HepG2 (cell line): Measurements from ENCODE around the gene PDZD8. TPM values are rescaled to one million over a fixed set of nuclear protein-coding genes. Genes with fewer than 3 reads are reported as not detected.

Source experiments
- BORCS8-MEF2B ChIP-seq: sonication (generic); formaldehyde crosslinking; IDR thresholded peaks from 2 replicates; pipeline ENCODE4 v1.8.0; 2022; ENCODE audit warnings: mild to moderate bottlenecking, missing genetic modification reagents
- DDIT3 ChIP-seq: sonication (generic); formaldehyde crosslinking; IDR thresholded peaks from 2 replicates; pipeline ENCODE4 v1.4.0; 2020; ENCODE audit warnings: mild to moderate bottlenecking, missing genetic modification reagents
- EED ChIP-seq: sonication (generic); formaldehyde crosslinking; IDR thresholded peaks from 2 replicates; pipeline ENCODE4 v1.5.0; 2020; ENCODE audit warnings: mild to moderate bottlenecking, missing genetic modification reagents
- KAT7 ChIP-seq: IDR thresholded peaks from 2 replicates; pipeline ENCODE4 v1.6.1; 2018; ENCODE audit warnings: borderline replicate concordance, missing compliant biosample characterization
- KAT8 ChIP-seq: IDR thresholded peaks from 2 replicates; pipeline ENCODE4 v1.6.1; 2016; ENCODE audit warnings: missing genetic modification reagents, missing compliant biosample characterization
- PBX2 ChIP-seq: IDR thresholded peaks from 2 replicates; pipeline ENCODE4 v1.6.1; 2016; ENCODE audit warnings: control low read depth
- RBM22 ChIP-seq: fragments of 200-400 bp; formaldehyde crosslinking; optimal IDR thresholded peaks from 2 replicates; pipeline ENCODE3; 2017; ENCODE audit warnings: mild to moderate bottlenecking, low read length, moderate library complexity
- U2AF1 ChIP-seq: fragments of 200-400 bp; formaldehyde crosslinking; optimal IDR thresholded peaks from 2 replicates; pipeline ENCODE3; 2017; ENCODE audit warnings: mild to moderate bottlenecking, low read depth, low read length
- YEATS4 ChIP-seq: sonication (generic); formaldehyde crosslinking; IDR thresholded peaks from 2 replicates; pipeline ENCODE4 v1.4.0; 2020; ENCODE audit warnings: missing genetic modification reagents, borderline replicate concordance
- ZNF382 ChIP-seq: sonication (generic); formaldehyde crosslinking; IDR thresholded peaks from 2 replicates; pipeline ENCODE4 v1.5.0; 2020; ENCODE audit warnings: missing genetic modification reagents, mild to moderate bottlenecking, borderline replicate concordance
- ZNF407 ChIP-seq: sonication (generic); formaldehyde crosslinking; IDR thresholded peaks from one replicate; pipeline ENCODE4 v1.5.1; 2020; ENCODE audit warnings: mild to moderate bottlenecking, missing genetic modification reagents; ENCODE audit errors: not compliant biosample characterization
- ZNF687 ChIP-seq: sonication (generic); formaldehyde crosslinking; IDR thresholded peaks from 2 replicates; pipeline ENCODE4 v1.5.1; 2020; ENCODE audit warnings: mild to moderate bottlenecking, missing genetic modification reagents, moderate library complexity
- polyA plus RNA-seq, 8 experiments: library from polyadenylated mRNA; depleted of rRNA in 3 of 8; stranded (reverse) in 7 of 8; unstranded in 1 of 8; fragments of >200 nt; fragmentation: Illumina TruSeq in 4 of 8; extraction: Trizol in 4 of 8; gene quantifications; 2 replicates each; pipeline versions ENCODE4 v1.2.1 to v1.2.3, GENCODE V29; 2011 to 2016; ENCODE audit warnings: low read depth in 4 of 8, missing spikeins in 1 of 8, mixed read lengths in 1 of 8; ENCODE audit not compliant: insufficient read depth in 1 of 8
- total RNA-seq, 5 experiments: library from RNA; depleted of rRNA; stranded (reverse); fragments of >200 nt; fragmentation: Illumina TruSeq; extraction: Trizol; gene quantifications; 2 replicates each; pipeline ENCODE4 v1.2.3, GENCODE V29; 2016; ENCODE audit warnings: low read depth in 1 of 5
- TF ChIP-seq, protein P1 (sequence below): IDR thresholded peaks from 2 replicates; pipeline ENCODE4 v1.6.1; 2016; ENCODE audit warnings: missing compliant biosample characterization, missing genetic modification reagents, borderline replicate concordance

Gene PDZD8
- total and polyA plus RNA-seq, 2 of the 13 experiments (the other 11 are each of a cell fraction or from before 2014, with no cell fraction given), result 11.2 to 32.0 TPM

DNA sequence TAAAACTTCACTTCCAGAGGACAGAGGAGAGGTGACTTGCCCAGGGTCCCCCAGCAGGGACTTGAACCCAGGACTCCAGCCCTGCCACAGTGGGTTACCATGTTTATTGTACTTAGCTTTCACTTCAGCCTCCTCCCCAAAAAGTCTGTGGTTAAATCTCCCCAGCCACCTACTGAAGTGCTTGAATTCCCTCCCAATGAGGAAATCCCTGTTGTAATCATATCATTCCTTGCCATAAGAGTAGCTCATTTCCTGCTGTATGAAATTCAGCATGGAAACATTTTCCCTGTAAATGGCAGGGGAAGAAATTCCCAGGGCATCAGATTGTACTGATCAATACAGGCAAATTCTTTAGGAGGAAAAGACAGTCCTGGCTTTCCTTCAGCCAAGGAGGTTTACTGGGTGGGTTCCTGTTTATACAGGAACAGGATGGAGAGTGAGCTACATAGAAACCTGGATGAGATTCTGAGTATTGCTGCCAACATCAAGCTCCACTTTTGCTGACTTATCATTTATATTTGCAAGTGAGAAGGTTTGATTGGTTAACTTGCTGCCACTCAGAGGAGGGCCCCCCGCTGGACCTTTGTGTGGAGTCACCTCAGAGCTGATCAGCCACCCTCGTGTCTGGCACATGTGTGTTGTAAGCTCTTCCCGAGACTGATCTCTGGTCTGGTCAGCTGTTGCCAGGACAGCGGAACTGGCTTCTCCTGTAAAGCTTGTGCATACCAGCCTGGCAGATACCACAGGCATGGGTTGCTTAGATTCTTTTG lies 16.4 kb upstream of the PDZD8 start (continued):
- TF ChIP-seq ZNF407 (CRISPR knock-in tag) (no peak), YEATS4 (CRISPR knock-in tag) (peak; percentile 41; the same call in 1 of the 2 replicates), EED (CRISPR knock-in tag) (no peak), RBM22 (no peak), ZNF687 (CRISPR knock-in tag) (peak; percentile 81), KAT7 (CRISPR knock-in tag) (no peak), DDIT3 (CRISPR knock-in tag) (no peak), ZNF382 (CRISPR knock-in tag) (no peak), U2AF1 (no peak), KAT8 (CRISPR knock-in tag) (peak; percentile 67), PBX2 (peak; percentile 78), BORCS8-MEF2B (CRISPR knock-in tag) (peak; percentile 59; the same call in 1 of the 2 replicates)
- TF ChIP-seq, protein P1, sequence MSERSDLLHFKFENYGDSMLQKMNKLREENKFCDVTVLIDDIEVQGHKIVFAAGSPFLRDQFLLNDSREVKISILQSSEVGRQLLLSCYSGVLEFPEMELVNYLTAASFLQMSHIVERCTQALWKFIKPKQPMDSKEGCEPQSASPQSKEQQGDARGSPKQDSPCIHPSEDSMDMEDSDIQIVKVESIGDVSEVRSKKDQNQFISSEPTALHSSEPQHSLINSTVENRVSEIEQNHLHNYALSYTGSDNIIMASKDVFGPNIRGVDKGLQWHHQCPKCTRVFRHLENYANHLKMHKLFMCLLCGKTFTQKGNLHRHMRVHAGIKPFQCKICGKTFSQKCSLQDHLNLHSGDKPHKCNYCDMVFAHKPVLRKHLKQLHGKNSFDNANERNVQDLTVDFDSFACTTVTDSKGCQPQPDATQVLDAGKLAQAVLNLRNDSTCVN (CRISPR knock-in tag), result peak; percentile 55; the same call in 1 of the 2 replicates
